Activated CD4-positive, alpha-beta memory T cell treated with anti-CD3 and anti-CD28 coated beads for 36 hours (primary cell): Measurements from ENCODE around the gene ATR. TPM values are rescaled to one million over a fixed set of nuclear protein-coding genes. Genes with fewer than 3 reads are reported as not detected.
"Not testable (repeated sequence)": the region's sequence is repeated elsewhere in the genome, so short reads cannot be mapped to it uniquely, and the experiment has no call there.

Experiments used
- CTCF ChIA-PET: fragments of 350-600 bp; sonication (Branson Sonifier 250); formaldehyde crosslinking; loops from one replicate; lab custom pipeline; 2021; ENCODE audit warnings: antibody characterized with exemption, inconsistent platforms; lab: Charles Lee
- POLR2A ChIA-PET: fragments of 350-600 bp; sonication (Branson Sonifier 250); formaldehyde crosslinking; loops from one replicate; lab custom pipeline; 2021; ENCODE audit warnings: antibody characterized with exemption; lab: Charles Lee
- DNase-seq: peaks from one replicate; pipeline ENCODE4 v3.0.0-alpha.2; 2020
- H3K27ac Mint-ChIP-seq: one replicate; pipeline ENCODE4 v1.8.0; 2021; ENCODE audit warnings: mixed read lengths
- H3K27me3 Mint-ChIP-seq: one replicate; pipeline ENCODE4 v1.8.0; 2021; ENCODE audit warnings: mixed read lengths
- H3K36me3 Mint-ChIP-seq: one replicate; pipeline ENCODE4 v1.8.0; 2021; ENCODE audit warnings: mixed read lengths
- H3K4me1 Mint-ChIP-seq: one replicate; pipeline ENCODE4 v1.8.0; 2021; ENCODE audit warnings: low read depth, mixed read lengths
- H3K4me3 Mint-ChIP-seq: one replicate; pipeline ENCODE4 v1.8.0; 2021; ENCODE audit warnings: mild to moderate bottlenecking, mixed read lengths
- H3K9me3 Mint-ChIP-seq: one replicate; pipeline ENCODE4 v1.8.0; 2021; ENCODE audit warnings: mixed read lengths
- intact Hi-C: fragments of 100-400 bp; cut with micrococcal nuclease; formaldehyde crosslinking; loops from one replicate; pipeline ENCODE4 v1.15.1; 2023
- total RNA-seq, 2 experiments: library from RNA; stranded (reverse); gene quantifications; one replicate each; pipeline ENCODE4 v1.2.3, GENCODE V29; 2021

ATR gene
- total RNA-seq, 2 experiments from 2014 or later, result 41.6 to 42.3 TPM

DNA sequence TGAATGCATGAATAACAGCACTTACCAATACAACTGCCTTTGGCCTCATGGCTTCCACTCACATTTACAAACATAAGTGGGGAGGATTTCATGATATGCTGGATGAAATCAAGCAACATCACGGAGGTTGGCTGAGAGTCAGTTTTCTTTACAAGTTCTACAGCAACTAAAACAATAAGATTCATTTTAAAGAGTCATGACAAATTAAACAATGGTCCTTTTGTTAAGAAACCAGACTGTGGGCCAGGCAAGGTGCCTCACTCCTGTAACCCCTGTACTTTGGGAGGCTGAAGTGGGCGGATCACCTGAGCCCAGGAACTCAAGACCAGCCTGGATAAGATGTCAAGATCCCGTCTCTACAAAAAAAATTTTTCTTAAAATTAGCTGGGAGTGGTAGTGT is 12.4 kb downstream of the ATR start:
- Mint-ChIP-seq H3K4me1 (peaks cover 14% of the 10 kb centered on the region), H3K27me3 (no peaks in the 10 kb centered on the region), H3K4me3 (no peak overlapping the region), H3K9me3 (no peaks in the 10 kb centered on the region), H3K36me3 (peaks cover 41% of the 10 kb centered on the region), H3K27ac (no peak overlapping the region)
- CTCF ChIA-PET, result no interaction called here
- DNase-seq, result no peak
- POLR2A ChIA-PET, result no interaction called here
- intact Hi-C loops, result no loop called here

DNA sequence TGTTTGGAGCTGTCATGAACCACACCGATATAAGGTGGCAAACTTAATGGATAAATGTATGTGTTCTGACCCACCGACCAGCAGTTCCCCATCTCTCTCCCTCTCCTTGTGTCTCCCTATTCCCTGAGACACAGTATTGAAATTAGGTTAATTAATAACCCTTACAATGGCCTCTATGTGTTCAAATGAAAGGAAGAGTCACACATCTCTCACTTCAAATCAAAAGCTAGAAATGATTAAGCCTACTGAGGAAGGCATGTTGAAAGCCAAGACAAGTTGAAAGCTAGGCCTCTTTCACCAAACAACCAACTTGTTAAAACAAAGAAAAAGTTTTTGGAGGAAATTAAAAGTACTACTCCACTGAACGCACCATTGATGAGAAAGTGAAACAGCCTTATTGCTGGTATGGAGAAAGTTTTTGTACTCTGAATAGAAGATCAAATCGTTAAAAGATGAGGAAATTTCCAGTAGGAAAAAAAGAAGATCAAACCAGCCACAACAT is 15.0 kb downstream of the ATR start:
- Mint-ChIP-seq H3K27ac (peak overlapping the region; percentile 88), H3K4me1 (peaks cover 14% of the 10 kb centered on the region), H3K9me3 (no peaks in the 10 kb centered on the region), H3K36me3 (peaks cover 36% of the 10 kb centered on the region), H3K4me3 (no peak overlapping the region), H3K27me3 (no peaks in the 10 kb centered on the region)
- CTCF ChIA-PET, result no interaction called here
- intact Hi-C loops, result no loop called here
- POLR2A ChIA-PET, result interaction anchor here (1.4 kb wide), 1 partner anchor 15 kb away, joined by 9 read pairs; the partner anchor contains the start of gene ATR
- no peak for DNase-seq

DNA sequence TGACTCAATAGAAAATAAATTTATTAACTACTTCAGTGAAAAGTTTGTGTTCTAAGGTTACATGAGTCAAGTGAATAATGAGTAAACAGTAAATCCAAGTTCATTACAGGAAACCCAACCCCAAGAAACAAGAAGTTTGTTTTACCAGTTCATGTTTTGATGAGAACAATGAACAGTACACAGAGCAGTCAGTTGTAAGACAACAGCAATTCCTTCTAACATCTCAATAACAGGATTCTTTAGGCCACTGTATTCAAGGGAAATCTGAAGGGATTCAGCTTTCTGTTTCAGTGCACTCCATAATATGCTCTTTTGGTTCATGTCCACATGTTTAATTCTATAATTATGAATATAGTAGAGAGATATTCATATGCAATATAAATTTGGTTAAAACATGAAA is 18.4 kb downstream of the ATR start:
- Mint-ChIP-seq H3K27me3 (no peaks in the 10 kb centered on the region), H3K36me3 (peaks cover 38% of the 10 kb centered on the region)
- intact Hi-C loops, result no loop called here

DNA sequence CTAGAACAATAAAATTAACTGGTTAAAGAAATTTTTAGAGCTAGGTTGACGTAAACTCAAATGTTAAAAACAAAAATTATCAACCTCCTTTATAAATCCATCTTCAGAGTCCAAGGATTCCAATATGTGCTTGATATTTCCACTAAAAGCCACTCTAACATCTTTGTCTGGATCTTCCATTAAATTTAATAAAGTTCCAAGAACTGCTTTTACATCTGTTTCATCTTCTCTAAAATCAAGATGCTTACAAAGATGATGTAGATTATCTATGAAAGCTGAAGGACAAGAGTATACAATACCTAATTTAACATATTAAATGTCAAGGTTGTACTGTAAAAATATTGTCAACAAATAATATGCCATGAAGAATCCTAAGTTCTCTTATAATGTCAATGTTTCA is 24.8 kb downstream of the ATR start:
- POLR2A ChIA-PET, result no interaction called here
- H3K4me3 Mint-ChIP-seq, result no peak overlapping the region
- intact Hi-C loops, result no loop called here

More for the DNA sequence above, 18.4 kb downstream of the ATR start:
- DNase-seq, result no peak
- POLR2A ChIA-PET, result no interaction called here
- Mint-ChIP-seq H3K4me3 (no peak overlapping the region), H3K27ac (no peak overlapping the region), H3K9me3 (no peaks in the 10 kb centered on the region), H3K4me1 (peaks cover 11% of the 10 kb centered on the region)
- CTCF ChIA-PET, result no interaction called here

DNA sequence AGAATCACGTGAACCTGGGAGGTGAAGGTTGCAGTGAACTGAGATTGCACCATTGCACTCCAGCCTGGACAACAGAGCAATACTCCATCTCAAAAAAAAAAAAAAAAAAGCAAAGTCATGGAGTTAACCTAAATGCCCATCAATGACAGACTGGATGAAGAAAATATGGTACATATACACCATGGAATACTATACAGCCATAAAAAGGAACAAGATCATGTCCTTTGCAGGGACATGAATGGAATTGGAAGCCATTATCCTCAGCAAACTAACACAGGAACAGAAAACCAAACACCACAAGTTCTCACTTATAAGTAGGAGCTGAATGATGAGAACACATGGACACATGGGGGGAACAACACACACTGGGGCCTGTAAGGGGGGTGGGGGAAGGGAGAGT is 26.0 kb downstream of the ATR start:
- intact Hi-C loops, H3K27ac Mint-ChIP-seq, H3K4me1 Mint-ChIP-seq, H3K9me3 Mint-ChIP-seq, H3K27me3 Mint-ChIP-seq, CTCF ChIA-PET, H3K4me3 Mint-ChIP-seq, POLR2A ChIA-PET, DNase-seq: not testable (repeated sequence)
- peaks cover 47% of the 10 kb centered on the region for H3K36me3 Mint-ChIP-seq

More for the DNA sequence above, 24.8 kb downstream of the ATR start:
- Mint-ChIP-seq H3K36me3 (peaks cover 46% of the 10 kb centered on the region), H3K27ac (no peak overlapping the region), H3K4me1 (no peaks in the 10 kb centered on the region), H3K9me3 (peaks cover 6% of the 10 kb centered on the region), H3K27me3 (no peaks in the 10 kb centered on the region)
- no peak for DNase-seq
- CTCF ChIA-PET, result no interaction called here

DNA sequence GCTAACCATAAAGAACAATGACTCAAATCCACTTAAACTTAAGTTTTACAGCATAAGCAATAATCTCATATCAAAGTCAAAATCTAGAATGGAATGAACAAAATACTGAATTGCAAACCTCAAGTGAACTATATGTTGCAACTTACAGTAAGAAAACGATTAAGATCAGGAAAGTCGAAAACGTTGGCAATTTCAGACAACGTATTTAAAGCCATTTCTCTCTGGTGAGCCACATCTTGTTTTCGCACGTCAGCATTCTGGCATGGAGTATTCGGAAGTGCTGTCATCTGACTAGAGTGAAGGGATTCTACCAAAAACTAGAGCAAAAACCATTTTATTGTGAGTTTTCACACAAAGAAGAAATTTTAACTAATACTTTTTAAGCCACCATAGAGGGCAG is 28.5 kb downstream of the ATR start:
- intact Hi-C loops, result no loop called here

DNA sequence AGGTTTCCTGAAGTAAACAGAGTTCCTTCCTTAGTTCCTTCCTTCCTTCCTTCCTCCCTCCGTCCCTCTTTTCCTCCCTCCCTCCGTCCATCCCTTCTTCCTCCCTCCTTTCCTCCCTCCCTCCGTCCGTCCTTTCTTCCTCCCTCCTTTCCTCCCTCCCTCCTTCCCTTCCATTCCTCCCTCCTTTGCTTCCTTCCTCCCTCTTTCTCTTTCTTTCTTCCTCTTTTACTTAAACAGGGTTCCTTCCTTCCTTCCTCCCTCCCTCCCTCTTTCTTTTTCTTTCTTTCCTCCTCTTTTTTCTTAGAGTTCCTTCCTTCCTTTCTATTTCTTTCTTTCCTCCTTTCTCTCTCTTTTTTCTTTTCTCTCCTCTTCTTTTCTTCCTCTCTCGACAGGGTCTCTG is 35.2 kb downstream of the ATR start:
- H3K36me3 Mint-ChIP-seq, result peaks cover 17% of the 10 kb centered on the region
- H3K27ac Mint-ChIP-seq, result no peak overlapping the region
- intact Hi-C loops, result no loop called here
- DNase-seq, result no peak
- H3K27me3 Mint-ChIP-seq, result no peaks in the 10 kb centered on the region
- no peak overlapping the region for H3K4me3 Mint-ChIP-seq
- ChIA-PET CTCF (no interaction called here), POLR2A (no interaction called here)
- H3K4me1 Mint-ChIP-seq, result no peaks in the 10 kb centered on the region
- no peaks in the 10 kb centered on the region for H3K9me3 Mint-ChIP-seq

More for the DNA sequence above, 28.5 kb downstream of the ATR start:
- DNase-seq, result no peak
- Mint-ChIP-seq H3K27ac (no peak overlapping the region), H3K4me3 (no peak overlapping the region), H3K4me1 (no peaks in the 10 kb centered on the region), H3K36me3 (peaks cover 35% of the 10 kb centered on the region), H3K9me3 (peaks cover 4% of the 10 kb centered on the region), H3K27me3 (no peaks in the 10 kb centered on the region)
- CTCF ChIA-PET, result no interaction called here
- POLR2A ChIA-PET, result no interaction called here

DNA sequence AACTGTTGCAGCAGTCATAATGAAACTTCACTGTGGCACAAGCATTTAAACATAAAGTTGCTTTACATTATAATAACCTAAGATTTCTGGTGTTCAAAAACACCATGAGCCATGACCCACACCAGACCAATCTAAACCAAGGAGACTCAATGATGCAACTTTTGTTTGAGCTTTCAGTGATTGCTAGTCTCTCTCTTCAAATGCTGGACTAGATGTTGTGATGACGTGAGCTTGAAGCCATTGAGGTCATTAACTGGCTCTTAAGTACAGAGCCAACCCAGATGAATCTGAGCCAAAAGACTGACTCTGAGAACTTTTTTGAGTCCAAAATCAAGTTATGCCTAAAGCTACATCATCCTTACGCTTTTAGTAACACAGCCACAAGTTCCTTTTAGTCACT is 36.5 kb downstream of the ATR start:
- ChIA-PET POLR2A (no interaction called here), CTCF (no interaction called here)
- no peak overlapping the region for H3K27ac Mint-ChIP-seq
- no peaks in the 10 kb centered on the region for H3K9me3 Mint-ChIP-seq
- no peak overlapping the region for H3K4me3 Mint-ChIP-seq
- H3K4me1 Mint-ChIP-seq, result no peaks in the 10 kb centered on the region
- DNase-seq, result no peak
- intact Hi-C loops, result no loop called here
- no peaks in the 10 kb centered on the region for H3K27me3 Mint-ChIP-seq
- peaks cover 14% of the 10 kb centered on the region for H3K36me3 Mint-ChIP-seq

DNA sequence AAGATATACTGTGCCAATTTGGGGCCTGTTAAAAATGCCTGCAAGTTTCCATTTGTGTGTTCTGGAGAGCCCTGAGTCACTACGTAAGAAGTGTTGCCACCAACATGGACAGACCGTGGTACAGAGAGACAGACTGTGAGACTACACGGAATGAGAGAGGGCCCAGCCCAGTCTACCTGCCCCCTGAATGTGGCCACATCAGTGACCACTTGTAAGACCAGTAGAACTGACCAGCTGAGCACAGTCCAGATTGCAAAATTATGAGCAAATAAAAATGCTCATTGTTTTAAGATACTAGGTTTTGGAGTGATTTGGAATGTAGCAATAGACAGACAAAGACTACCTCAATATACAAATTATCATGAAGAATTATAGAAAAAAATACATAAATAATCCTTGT is 42.0 kb downstream of the ATR start:
- peaks cover 42% of the 10 kb centered on the region for H3K36me3 Mint-ChIP-seq

DNA sequence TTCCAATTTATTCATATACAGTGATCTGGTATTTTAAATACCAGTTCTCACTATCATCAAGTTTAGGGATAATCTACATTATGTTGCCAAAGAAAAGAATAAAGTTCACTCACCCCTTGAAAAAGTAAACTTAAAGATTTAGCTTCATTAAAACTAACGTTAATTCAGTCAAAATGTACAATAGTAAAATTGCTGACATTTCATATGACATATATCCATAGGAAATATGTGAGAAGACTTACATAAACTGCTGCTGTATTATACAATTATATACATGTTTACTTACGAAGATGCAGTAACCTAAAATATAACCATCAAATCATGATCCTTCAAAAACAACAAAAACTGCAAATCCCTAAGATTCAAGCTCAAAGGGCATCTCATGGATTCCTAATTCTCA is 44.0 kb downstream of the ATR start:
- Mint-ChIP-seq H3K4me3 (no peak overlapping the region), H3K9me3 (peaks cover 4% of the 10 kb centered on the region), H3K27ac (no peak overlapping the region), H3K27me3 (no peaks in the 10 kb centered on the region), H3K4me1 (no peaks in the 10 kb centered on the region), H3K36me3 (peaks cover 48% of the 10 kb centered on the region)
- CTCF ChIA-PET, result no interaction called here
- intact Hi-C loops, result no loop called here
- POLR2A ChIA-PET, result no interaction called here
- no peak for DNase-seq

More for the DNA sequence above, 42.0 kb downstream of the ATR start:
- DNase-seq, result no peak
- H3K27ac Mint-ChIP-seq, result no peak overlapping the region
- intact Hi-C loops, result no loop called here
- peaks cover 4% of the 10 kb centered on the region for H3K9me3 Mint-ChIP-seq
- H3K4me1 Mint-ChIP-seq, result no peaks in the 10 kb centered on the region
- H3K4me3 Mint-ChIP-seq, result no peak overlapping the region
- CTCF ChIA-PET, result no interaction called here
- H3K27me3 Mint-ChIP-seq, result no peaks in the 10 kb centered on the region
- POLR2A ChIA-PET, result no interaction called here

DNA sequence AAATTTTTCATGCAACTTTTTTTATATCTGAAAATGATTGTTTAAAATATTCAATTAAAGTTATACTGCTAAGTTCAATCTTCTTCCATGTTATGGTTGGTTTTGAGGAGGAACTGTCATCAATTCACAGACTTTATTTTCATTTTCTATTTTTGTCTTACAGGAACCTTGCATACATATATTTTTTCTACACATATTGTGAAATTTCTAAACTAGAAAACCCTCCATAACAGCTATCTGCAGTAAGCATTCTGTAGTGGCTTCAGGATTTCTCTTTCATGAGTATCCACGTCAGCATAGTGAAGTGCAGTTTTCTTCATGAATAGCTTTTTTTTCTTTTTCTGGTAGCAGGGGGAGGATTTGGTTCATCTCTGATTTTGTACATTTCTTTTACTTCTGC is 48.2 kb downstream of the ATR start:
- Mint-ChIP-seq H3K27me3 (no peaks in the 10 kb centered on the region), H3K36me3 (peaks cover 36% of the 10 kb centered on the region), H3K27ac (no peak overlapping the region), H3K4me1 (no peaks in the 10 kb centered on the region), H3K4me3 (no peak overlapping the region), H3K9me3 (peaks cover 4% of the 10 kb centered on the region)
- intact Hi-C loops, result no loop called here
- POLR2A ChIA-PET, result interaction anchor here (0.6 kb wide), 1 partner anchor 57 kb away, joined by 3 read pairs; no protein-coding TSS in a partner anchor
- DNase-seq, result no peak
- CTCF ChIA-PET, result no interaction called here

DNA sequence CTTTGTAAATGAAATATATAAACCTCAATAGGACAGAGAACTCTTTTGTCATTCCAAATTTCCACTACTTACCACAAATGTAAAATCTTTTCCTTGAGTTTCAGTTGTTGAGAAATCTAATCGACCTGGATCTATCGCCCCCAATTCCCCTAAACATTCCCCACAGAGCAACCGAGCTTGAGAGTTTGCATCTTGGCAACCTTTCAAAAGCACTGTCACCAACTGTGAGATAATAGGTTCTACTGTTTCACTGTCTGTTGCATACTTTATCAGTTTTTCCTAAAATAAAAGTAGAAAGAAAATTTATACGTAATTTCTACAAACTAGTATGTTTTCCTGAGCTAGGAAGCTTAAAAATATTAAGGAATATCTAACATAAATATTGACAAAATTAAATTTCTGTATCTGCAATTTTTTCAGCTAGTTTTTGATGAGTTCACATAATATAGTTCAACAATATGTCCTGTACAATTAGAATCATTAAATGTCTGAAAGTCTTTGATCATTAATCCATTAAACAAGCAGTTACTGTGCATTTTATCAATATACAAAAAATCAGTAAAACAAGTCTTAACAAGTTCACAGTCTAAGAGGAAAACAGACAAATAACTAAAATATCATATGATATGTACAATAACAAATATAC is 54.5 kb downstream of the ATR start:
- H3K27ac Mint-ChIP-seq, result no peak overlapping the region
- H3K4me3 Mint-ChIP-seq, result no peak overlapping the region
- H3K36me3 Mint-ChIP-seq, result peaks cover 22% of the 10 kb centered on the region
- intact Hi-C loops, result no loop called here
- peaks cover 5% of the 10 kb centered on the region for H3K4me1 Mint-ChIP-seq
- ChIA-PET CTCF (no interaction called here), POLR2A (no interaction called here)
- H3K27me3 Mint-ChIP-seq, result no peaks in the 10 kb centered on the region
- H3K9me3 Mint-ChIP-seq, result no peaks in the 10 kb centered on the region
- DNase-seq, result no peak

DNA sequence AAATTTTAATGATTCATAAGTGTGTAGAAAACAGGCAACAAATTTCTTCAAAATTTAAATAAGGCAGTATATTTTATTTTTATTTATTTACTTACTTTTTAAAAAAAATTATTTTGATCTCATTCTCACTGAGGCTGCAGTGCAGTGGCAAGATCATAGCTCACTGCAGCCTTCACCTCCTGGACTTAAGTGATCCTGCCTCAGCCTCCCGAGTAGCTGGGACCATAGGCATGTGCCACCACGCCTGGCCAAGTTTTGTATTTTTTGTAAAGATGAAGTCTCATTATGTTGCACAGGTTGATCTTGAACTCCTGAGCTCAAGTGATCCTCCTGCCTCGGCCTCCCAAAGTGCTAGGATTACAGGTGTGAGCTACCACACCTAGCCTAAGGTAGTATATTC is 69.5 kb downstream of the ATR start:
- H3K9me3 Mint-ChIP-seq, result no peaks in the 10 kb centered on the region
- peaks cover 10% of the 10 kb centered on the region for H3K4me1 Mint-ChIP-seq
- no peaks in the 10 kb centered on the region for H3K27me3 Mint-ChIP-seq
- POLR2A ChIA-PET, result interaction anchor here (0.6 kb wide), 1 partner anchor 15 kb away, joined by 3 read pairs; no protein-coding TSS in a partner anchor
- CTCF ChIA-PET, result no interaction called here
- peak overlapping the region; percentile 69 for H3K4me3 Mint-ChIP-seq
- peak; percentile 13 for DNase-seq
- H3K27ac Mint-ChIP-seq, result peak overlapping the region; percentile 85
- intact Hi-C loops, result loop anchor here (5.0 kb wide), 1 partner anchor 68 kb away; the partner anchor contains the start of gene ATR
- peaks cover 30% of the 10 kb centered on the region for H3K36me3 Mint-ChIP-seq
